Keratinocyte (primary cell): ENCODE data around the gene JDP2.

Experiments
- CTCF ChIP-seq, 3 experiments: IDR thresholded peaks in 1 of 3; conservative IDR thresholded peaks in 1 of 3; optimal IDR thresholded peaks in 1 of 3; 2 replicates in 2 of 3; 3 replicates in 1 of 3; pipeline versions ENCODE3 to v1.5.1; 2011; ENCODE audit warnings: low read length in 3 of 3, mild to moderate bottlenecking in 3 of 3, moderate library complexity in 2 of 3, control low read depth in 1 of 3, inconsistent platforms in 1 of 3; ENCODE audit not compliant: insufficient read depth in 2 of 3; ENCODE audit errors: extremely low read depth in 1 of 3
- EZH2 ChIP-seq: IDR thresholded peaks from one replicate; pipeline ENCODE4 v1.6.1; 2012; ENCODE audit warnings: inconsistent platforms, mild to moderate bottlenecking, low read length, moderate library complexity

- no peak for TF ChIP-seq CTCF (optimal IDR thresholded peaks at IDR 0.05 in 1 of 3, IDR thresholded peaks at IDR 0.05 in 1 of 3, conservative IDR thresholded peaks at IDR 0.05 in 1 of 3; ENCODE audit: extremely low read depth in 1 of 3, insufficient read depth in 2 of 3, low read length in 3 of 3)
- no peak for TF ChIP-seq EZH2
Measured at GRCh38 chr14:75402867-75403413, 24.9 kb upstream of the JDP2 start.
